Ishikawa (cell line): Measurements from ENCODE around the gene SLC8A1.

Experiments
- CEBPB ChIP-seq: IDR thresholded peaks from 2 replicates; pipeline ENCODE4 v1.6.1; 2012
- CREB1 ChIP-seq: IDR thresholded peaks from 2 replicates; pipeline ENCODE4 v1.6.1; 2012; ENCODE audit warnings: low read depth
- EGR1 ChIP-seq: IDR thresholded peaks from 2 replicates; pipeline ENCODE4 v1.6.1; 2012
- EP300 ChIP-seq: IDR thresholded peaks from 2 replicates; pipeline ENCODE4 v1.6.1; 2012; ENCODE audit warnings: borderline replicate concordance
- FOXM1 ChIP-seq: IDR thresholded peaks from 2 replicates; pipeline ENCODE4 v1.6.1; 2012; ENCODE audit warnings: low read depth, borderline replicate concordance
- MAX ChIP-seq: IDR thresholded peaks from 2 replicates; pipeline ENCODE4 v1.6.1; 2012
- NFIC ChIP-seq: IDR thresholded peaks from 2 replicates; pipeline ENCODE4 v1.6.1; 2012
- RAD21 ChIP-seq: IDR thresholded peaks from 2 replicates; pipeline ENCODE4 v1.6.1; 2012; ENCODE audit warnings: low read depth
- REST ChIP-seq: IDR thresholded peaks from 2 replicates; pipeline ENCODE4 v1.6.1; 2012; ENCODE audit warnings: low read depth, mild to moderate bottlenecking
- TAF1 ChIP-seq: IDR thresholded peaks from 2 replicates; pipeline ENCODE4 v1.6.1; 2012; ENCODE audit warnings: low read depth, mild to moderate bottlenecking
- TCF12 ChIP-seq: IDR thresholded peaks from 2 replicates; pipeline ENCODE4 v1.6.1; 2012; ENCODE audit warnings: low read depth
- TEAD4 ChIP-seq: IDR thresholded peaks from 2 replicates; pipeline ENCODE4 v1.6.1; 2012
- USF1 ChIP-seq: IDR thresholded peaks from 2 replicates; pipeline ENCODE4 v1.6.1; 2012
- YY1 ChIP-seq: IDR thresholded peaks from 2 replicates; pipeline ENCODE4 v1.6.1; 2012; ENCODE audit warnings: low read depth
- ZBTB7A ChIP-seq: IDR thresholded peaks from 2 replicates; pipeline ENCODE4 v1.6.1; 2012; ENCODE audit warnings: low read depth

Gene SLC8A1

GRCh38 chr2:40230707-40231432, 221.0 kb downstream of the SLC8A1 start:
- TF ChIP-seq RAD21 = no peak

- TF ChIP-seq YY1 (no peak), NFIC (no peak), CREB1 (no peak), RAD21 (no peak), MAX (no peak), TAF1 (no peak), TEAD4 (no peak), CEBPB (no peak), TCF12 (no peak), FOXM1 (no peak), EP300 (no peak), EGR1 (no peak), USF1 (no peak), ZBTB7A (no peak)
Measured at GRCh38 chr2:40230186-40230585, 221.7 kb downstream of the SLC8A1 start.

GRCh38 chr2:40228310-40228709, 223.6 kb downstream of the SLC8A1 start:
- TF ChIP-seq USF1 = no peak
- TF ChIP-seq ZBTB7A = no peak
- TF ChIP-seq YY1 = no peak
- no peak for TF ChIP-seq RAD21
- no peak for TF ChIP-seq CREB1
- no peak for TF ChIP-seq TEAD4
- TF ChIP-seq EP300 = no peak
- no peak for TF ChIP-seq TCF12
- no peak for TF ChIP-seq NFIC
- no peak for TF ChIP-seq FOXM1

- TF ChIP-seq TCF12 (no peak), ZBTB7A (no peak), MAX (no peak), TAF1 (no peak), EGR1 (no peak), USF1 (no peak)
Measured at GRCh38 chr2:40227210-40227609, 224.7 kb downstream of the SLC8A1 start.

- TF ChIP-seq EP300 = no peak
- no peak for TF ChIP-seq TEAD4
- TF ChIP-seq EGR1 = no peak
- TF ChIP-seq USF1 = no peak
- no peak for TF ChIP-seq FOXM1
- TF ChIP-seq RAD21 = no peak
- no peak for TF ChIP-seq TAF1
- TF ChIP-seq YY1 = no peak
- TF ChIP-seq CEBPB = no peak
- no peak for TF ChIP-seq REST
- TF ChIP-seq MAX = no peak
Measured at GRCh38 chr2:40226637-40227036, 225.3 kb downstream of the SLC8A1 start.

- TF ChIP-seq TCF12 (no peak), TEAD4 (no peak), MAX (no peak), EP300 (no peak)
Measured at GRCh38 chr2:40225670-40226210, 226.2 kb downstream of the SLC8A1 start.

GRCh38 chr2:40224318-40224717, 227.6 kb downstream of the SLC8A1 start:
- TF ChIP-seq FOXM1 (no peak), CEBPB (no peak), NFIC (no peak), YY1 (no peak), RAD21 (no peak), EGR1 (no peak), EP300 (no peak), REST (no peak), TCF12 (no peak), TAF1 (no peak), USF1 (no peak), TEAD4 (no peak), CREB1 (no peak), ZBTB7A (no peak), MAX (no peak)
